NT2/D1 (cell line): ENCODE data around the gene ANKFN1.

Experiments used
- SUZ12 ChIP-seq: IDR thresholded peaks from 2 replicates; pipeline ENCODE4 v1.6.1; 2011; ENCODE audit not compliant: insufficient read length, insufficient read depth; ENCODE audit errors: extremely low read depth
- YY1 ChIP-seq: IDR thresholded peaks from 2 replicates; pipeline ENCODE4 v1.6.1; 2011; ENCODE audit not compliant: insufficient read length, insufficient read depth
- ZNF274 ChIP-seq: IDR thresholded peaks from 2 replicates; pipeline ENCODE4 v1.6.1; 2011; ENCODE audit warnings: mild to moderate bottlenecking, low read depth, low read length

DNA sequence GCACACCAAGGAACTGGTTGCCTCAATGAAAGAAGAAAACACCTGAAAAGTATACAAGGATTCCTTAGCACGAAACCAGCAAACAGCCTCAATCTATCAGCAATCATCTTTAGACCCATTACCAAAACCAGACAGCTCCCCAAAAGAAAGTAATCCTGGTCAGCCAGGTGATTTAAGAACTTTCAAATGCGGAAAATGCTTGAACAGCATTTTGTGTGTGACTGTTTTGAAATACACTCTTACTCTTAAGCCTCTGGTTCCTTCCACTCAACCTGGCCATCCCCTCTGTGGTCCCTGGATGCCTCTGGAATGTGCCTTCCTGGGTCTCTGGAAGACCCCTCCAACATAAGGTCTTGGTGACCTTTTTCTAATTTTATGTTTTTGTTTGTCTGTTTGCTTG is 369.8 kb downstream of the ANKFN1 start:
- TF ChIP-seq ZNF274 (no peak), YY1 (no peak), SUZ12 (no peak)
